Large intestine (tissue), 3 donors: Measurements from ENCODE around the gene DCDC2. TPM values are rescaled to one million over a fixed set of nuclear protein-coding genes. Genes with fewer than 3 reads are reported as not detected.
"Not testable (repeated sequence)": the region's sequence is repeated elsewhere in the genome, so short reads cannot be mapped to it uniquely, and the experiment has no call there.

Experiments
- DNase-seq, 2 donors: peaks; one replicate each; pipeline versions ENCODE4 v3.0.0 to v3.0.0-alpha.2; 2013
- H3K27ac ChIP-seq: one replicate; pipeline ENCODE4 v1.5.1; 2013; ENCODE audit warnings: low read length
- H3K27me3 ChIP-seq: 2 replicates; pipeline ENCODE4 v1.6.1; 2013; ENCODE audit warnings: low read length; ENCODE audit not compliant: control insufficient read depth, insufficient read depth
- H3K36me3 ChIP-seq: 2 replicates; pipeline ENCODE4 v1.6.1; 2013; ENCODE audit warnings: low read length; ENCODE audit not compliant: control insufficient read depth, insufficient read depth
- H3K4me1 ChIP-seq: one replicate; pipeline ENCODE4 v1.6.1; 2013; ENCODE audit warnings: low read length; ENCODE audit not compliant: control insufficient read depth, insufficient read depth
- H3K4me3 ChIP-seq: one replicate; pipeline ENCODE4 v1.5.1; 2013; ENCODE audit warnings: low read length
- H3K9me3 ChIP-seq: one replicate; pipeline ENCODE4 v1.6.1; 2013; ENCODE audit warnings: mild to moderate bottlenecking, low read depth, low read length, moderate library complexity; ENCODE audit not compliant: control insufficient read depth
- WGBS: methylation state at CpG from one replicate; pipeline ENCODE4 v1.1.5; 2013; ENCODE audit warnings: low lambda C conversion rate; ENCODE audit not compliant: insufficient coverage; 5-methylcytosine and 5-hydroxymethylcytosine counted together
- polyA plus RNA-seq: library from polyadenylated mRNA; unstranded; fragments of 120-200 nt; gene quantifications from one replicate; pipeline ENCODE4 v1.2.1, GENCODE V29; 2013

DCDC2 gene
- polyA plus RNA-seq, 1 donor = 8.3 TPM

DNA sequence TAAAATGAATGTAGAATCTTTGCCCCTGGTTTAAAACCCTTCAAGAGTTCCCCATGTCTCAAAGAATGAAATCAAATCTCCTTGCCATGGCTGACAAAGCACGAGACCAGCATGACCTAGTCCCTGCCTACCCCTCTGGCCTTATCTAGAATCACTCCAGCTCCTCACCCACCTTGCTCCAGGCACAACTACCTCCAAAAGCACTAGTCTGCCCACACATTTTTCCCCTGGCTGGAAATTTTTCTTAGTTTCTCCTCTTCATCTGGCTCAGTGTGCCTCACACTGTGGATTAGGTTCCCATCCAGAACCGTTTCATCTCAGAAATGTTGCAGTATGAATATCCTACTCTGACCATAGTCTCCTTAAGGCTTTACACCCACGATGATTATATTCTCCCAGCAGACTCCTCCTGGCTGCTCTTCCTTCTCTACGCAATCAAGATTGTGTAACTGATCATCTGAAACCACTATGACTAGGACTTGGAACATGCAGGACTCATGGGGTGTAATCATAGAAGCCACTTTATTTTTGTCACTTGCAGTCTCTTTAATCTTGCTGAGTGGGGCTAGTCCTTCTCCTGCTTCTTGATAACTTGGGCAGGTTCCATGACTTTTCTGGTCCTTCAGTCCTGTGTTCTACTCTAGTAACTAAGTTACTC lies 37.0 kb upstream of the DCDC2 start:
- no peak for DNase-seq
- H3K4me3 ChIP-seq = no peak overlapping the region
- H3K4me1 ChIP-seq = no peaks in the 10 kb centered on the region
- no peaks in the 10 kb centered on the region for H3K36me3 ChIP-seq
- no peaks in the 10 kb centered on the region for H3K27me3 ChIP-seq
- H3K27ac ChIP-seq = no peak overlapping the region
- no peaks in the 10 kb centered on the region for H3K9me3 ChIP-seq
- WGBS = no CpG with 5 or more reads among the region's 4 CpGs

DNA sequence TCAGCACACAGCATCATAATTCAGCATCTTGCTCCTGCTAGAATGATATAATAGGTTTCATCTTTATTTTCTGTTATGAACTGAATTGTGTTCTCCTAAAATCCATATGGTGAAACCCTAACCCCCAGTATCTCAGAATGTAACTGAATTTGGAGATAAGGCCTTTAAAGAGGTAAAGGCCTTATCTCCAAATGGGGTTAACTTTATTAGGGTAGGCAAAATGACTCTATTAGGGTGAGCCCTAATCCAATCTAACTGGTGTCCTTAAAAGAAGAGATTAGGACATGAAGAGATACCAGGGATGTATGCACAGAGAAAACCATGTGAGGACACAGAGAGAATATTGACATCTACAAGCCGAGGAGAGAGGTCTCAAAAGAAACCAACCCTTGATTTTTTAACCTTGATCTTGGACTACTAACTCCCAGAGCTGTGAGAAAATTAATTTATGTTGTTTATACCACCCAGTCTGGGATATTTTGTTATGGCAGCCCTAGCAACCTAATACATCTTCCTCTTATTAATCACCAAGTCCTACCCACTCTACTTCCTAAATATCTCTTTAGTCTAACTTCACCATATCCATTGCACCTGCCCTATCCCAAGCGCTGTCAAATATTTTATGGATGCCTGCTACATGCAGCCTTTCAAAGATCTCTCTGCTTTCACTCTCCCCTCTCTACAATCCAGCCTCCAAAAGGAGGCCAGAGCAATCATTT lies 36.4 kb upstream of the DCDC2 start:
- no peak overlapping the region for H3K27ac ChIP-seq
- H3K27me3 ChIP-seq = no peaks in the 10 kb centered on the region
- H3K4me3 ChIP-seq = no peak overlapping the region
- no peaks in the 10 kb centered on the region for H3K36me3 ChIP-seq
- WGBS = 40% methylated on average over 1 of the region's 2 CpGs
- H3K9me3 ChIP-seq = no peaks in the 10 kb centered on the region
- H3K4me1 ChIP-seq = no peaks in the 10 kb centered on the region
- no peak for DNase-seq

DNA sequence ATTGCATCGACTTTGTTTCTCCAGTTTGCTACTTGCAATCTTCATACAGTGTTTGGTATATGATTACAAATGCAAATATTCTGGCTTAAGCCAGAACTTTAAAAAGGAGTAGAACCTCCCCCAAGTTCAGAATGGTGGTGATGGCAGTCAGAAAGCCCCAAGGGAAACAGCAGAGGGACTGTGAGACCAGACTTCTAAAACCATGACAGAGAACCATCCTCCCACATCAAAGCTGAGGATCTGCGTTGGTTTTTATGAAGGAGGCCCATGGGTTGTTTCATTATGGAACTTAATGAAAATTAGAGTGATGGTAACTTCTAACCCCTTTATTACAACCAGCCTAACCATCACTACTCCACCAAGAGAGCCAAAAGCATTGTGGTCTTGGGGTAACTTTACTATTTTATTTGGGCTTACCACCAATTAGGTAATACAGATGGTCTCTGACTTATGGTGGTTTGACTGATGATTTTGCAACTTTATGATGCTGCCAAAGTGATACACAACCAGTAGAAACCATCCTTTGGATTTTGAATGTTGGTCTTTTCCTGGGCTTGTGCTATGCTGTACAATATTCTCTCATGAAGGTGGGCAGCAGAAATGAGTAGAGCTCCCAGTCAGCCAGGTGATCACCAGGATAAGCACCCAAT lies 34.0 kb upstream of the DCDC2 start:
- 100% methylated on average over 1 of the region's 2 CpGs for WGBS
- H3K36me3 ChIP-seq = no peaks in the 10 kb centered on the region
- H3K27ac ChIP-seq = no peak overlapping the region
- no peaks in the 10 kb centered on the region for H3K9me3 ChIP-seq
- no peak overlapping the region for H3K4me3 ChIP-seq
- no peaks in the 10 kb centered on the region for H3K4me1 ChIP-seq
- H3K27me3 ChIP-seq = no peaks in the 10 kb centered on the region
- DNase-seq = no peak

DNA sequence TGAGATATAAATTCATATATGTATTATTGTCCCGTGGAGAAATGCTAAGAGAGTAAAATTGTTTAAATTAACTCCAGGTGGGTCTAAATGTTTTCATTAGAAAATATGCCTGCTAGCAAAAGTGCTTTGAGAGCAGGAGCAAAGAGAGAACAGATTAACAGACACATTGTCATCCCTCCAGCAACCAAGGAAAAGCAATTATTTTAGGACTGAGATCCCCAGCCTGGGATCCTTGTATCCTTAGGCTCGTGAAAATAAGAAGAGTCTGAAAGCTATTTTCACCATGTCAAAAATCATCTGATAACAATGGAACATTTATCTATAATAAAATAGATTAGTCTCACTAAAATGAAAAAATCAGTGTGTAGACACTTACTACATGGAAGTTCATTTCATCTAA lies 33.3 kb upstream of the DCDC2 start:
- Histone ChIP-seq H3K27me3 (no peaks in the 10 kb centered on the region), H3K4me3 (no peak overlapping the region), H3K9me3 (no peaks in the 10 kb centered on the region), H3K4me1 (no peaks in the 10 kb centered on the region), H3K36me3 (no peaks in the 10 kb centered on the region), H3K27ac (no peak overlapping the region)
- no peak for DNase-seq
- WGBS = no CpG with 5 or more reads among the region's 2 CpGs

DNA sequence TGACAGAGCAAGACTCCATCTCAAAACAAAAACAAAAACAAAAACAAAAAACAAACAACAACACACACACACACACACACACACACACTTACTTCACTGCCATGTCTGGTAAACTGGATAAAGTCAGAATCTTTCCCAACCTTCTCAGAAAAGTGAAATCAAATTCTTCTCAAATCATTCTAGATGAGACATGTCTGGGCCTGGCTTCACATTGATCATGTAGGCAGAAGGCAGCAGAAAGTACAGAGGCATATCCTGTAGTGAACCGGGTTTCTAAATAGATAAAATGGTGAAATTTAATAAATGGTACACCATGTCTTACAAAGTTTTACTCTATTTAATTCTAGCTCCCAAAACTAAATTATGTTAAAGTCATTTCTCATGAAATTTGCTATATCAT lies 30.0 kb upstream of the DCDC2 start:
- H3K27ac ChIP-seq = no peak overlapping the region
- H3K4me1 ChIP-seq = peaks cover 6% of the 10 kb centered on the region
- WGBS = no CpG with 5 or more reads among the region's 1 CpG
- H3K4me3 ChIP-seq = no peak overlapping the region
- H3K36me3 ChIP-seq = no peaks in the 10 kb centered on the region
- no peak for DNase-seq
- H3K9me3 ChIP-seq = no peaks in the 10 kb centered on the region
- no peaks in the 10 kb centered on the region for H3K27me3 ChIP-seq

DNA sequence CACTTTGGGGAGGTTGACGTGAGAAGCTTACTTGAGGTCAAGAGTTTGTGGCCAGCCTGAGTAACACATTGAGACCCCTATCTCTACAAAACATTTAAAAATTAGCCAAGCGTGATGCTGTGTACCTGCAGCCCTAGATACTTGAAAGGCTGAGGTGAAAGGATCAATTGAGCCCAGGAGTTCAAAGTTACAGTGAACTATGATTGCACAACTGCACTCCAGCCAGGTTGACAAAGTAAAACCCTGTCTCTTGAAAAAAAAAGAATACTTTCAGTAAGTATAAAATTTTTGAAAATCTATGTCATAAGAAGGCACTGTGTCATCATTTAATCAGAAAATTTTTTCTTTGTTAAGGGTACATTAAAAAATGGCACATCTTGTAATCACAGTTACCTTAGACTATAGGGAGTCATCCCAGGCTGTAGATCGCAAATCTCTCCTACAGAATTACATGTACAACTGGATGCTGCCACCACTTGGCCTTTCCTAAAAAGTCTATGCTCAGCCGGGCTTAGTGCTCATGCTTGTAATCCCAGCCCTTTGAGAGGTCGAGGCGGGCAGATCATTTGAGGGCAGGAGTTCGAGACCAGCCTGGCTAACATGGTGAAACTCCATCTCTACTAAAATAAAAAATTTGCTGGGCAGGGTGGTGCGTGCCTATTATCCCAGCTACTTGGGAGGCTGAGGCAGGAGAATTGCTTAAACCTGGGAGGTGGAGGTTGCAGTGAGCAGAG lies 27.8 kb upstream of the DCDC2 start:
- Histone ChIP-seq H3K27ac (peak overlapping the region; percentile 41), H3K4me3 (no peak overlapping the region), H3K36me3 (no peaks in the 10 kb centered on the region), H3K27me3 (no peaks in the 10 kb centered on the region), H3K4me1 (peaks cover 6% of the 10 kb centered on the region), H3K9me3 (no peaks in the 10 kb centered on the region)
- WGBS = no CpG with 5 or more reads among the region's 8 CpGs
- DNase-seq = peak; percentile 21 to 73

DNA sequence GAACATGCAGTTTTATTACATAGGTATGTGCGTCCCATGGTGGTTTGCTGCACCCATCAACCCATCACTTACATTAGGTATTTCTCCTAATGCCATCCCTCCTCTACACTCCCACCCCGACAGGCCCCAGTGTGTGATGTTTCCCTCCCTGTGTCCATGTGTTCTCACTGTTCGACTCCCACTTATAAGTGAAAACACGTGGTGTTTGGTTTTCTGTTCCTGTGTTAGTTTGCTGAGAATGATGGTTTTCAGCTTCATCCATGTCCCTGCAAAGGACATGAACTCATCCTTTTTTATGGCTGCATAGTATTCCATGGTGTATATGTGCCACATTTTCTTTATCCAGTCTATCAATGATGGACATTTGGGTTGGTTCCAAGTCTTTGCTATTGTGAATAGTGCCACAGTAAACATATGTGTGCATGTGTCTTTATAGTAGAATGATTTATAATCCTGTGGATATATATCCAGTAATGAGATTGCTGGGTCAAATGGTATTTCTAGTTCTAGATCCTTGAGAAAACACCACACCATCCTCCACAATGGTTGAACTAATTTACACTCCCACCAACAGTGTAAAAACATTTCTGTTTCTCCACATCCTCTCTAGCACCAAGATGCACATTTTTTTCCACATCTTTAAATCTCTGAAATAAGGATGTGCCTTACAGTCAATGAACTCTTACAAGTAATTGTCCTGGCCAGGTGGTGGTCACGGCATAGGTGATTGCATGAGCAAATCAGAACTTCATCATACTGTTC lies 26.7 kb upstream of the DCDC2 start:
- H3K27ac ChIP-seq, H3K36me3 ChIP-seq, H3K4me3 ChIP-seq, H3K27me3 ChIP-seq, H3K4me1 ChIP-seq, DNase-seq, H3K9me3 ChIP-seq: not testable (repeated sequence)
- no CpG with 5 or more reads among the region's 5 CpGs for WGBS

DNA sequence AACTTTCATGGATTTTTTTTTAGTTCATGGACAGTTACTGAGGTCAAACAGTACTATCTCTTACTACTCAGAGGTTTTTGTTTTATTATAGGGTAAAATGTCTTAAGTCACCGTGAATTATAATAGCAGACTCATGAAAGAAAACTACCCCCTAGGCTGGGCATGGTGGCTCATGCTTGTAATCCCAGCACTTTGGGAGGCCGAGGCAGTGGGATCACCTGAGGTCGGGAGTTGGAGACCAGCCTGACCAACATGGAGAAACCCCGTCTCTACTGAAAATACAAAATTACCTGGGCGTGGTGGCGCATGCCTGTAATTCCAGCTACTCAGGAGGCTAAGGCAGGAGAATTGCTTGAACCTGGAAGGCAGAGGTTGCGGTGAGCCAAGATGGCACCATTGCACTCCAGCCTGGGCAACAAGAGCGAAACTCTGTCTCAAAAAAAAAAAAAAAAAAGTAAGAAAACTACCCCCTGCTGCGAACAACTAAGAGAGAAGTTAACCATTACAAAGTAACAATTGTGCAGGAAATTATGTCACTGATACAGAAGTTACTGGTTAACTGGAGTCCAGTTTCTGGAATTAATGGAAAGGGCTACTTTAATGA lies 25.1 kb upstream of the DCDC2 start:
- not testable (repeated sequence) for H3K4me1 ChIP-seq, H3K9me3 ChIP-seq, H3K27me3 ChIP-seq, H3K36me3 ChIP-seq
- Histone ChIP-seq H3K27ac (peak overlapping the region; percentile 64), H3K4me3 (peak overlapping the region; percentile 32)
- DNase-seq = peak; percentile 16 to 73
- WGBS = no CpG with 5 or more reads among the region's 9 CpGs

DNA sequence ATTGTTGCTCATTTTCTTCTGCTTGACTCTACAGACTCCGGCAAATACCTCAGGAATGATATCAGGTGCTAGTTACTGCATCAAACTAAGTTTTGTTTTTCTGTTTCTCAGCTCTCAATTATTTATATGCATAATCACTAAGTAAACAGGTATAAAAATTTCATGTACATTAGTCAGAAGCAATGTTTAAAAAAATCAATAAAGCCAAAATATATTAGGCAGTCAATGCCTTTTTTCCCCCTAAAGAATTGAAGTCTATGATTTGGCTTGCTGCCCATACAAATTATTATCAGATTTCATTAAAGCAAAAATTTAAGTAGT lies 24.3 kb upstream of the DCDC2 start:
- no CpG with 5 or more reads among the region's 1 CpG for WGBS
- no peak for DNase-seq
- no peaks in the 10 kb centered on the region for H3K9me3 ChIP-seq
- peaks cover 6% of the 10 kb centered on the region for H3K4me1 ChIP-seq
- H3K27me3 ChIP-seq = no peaks in the 10 kb centered on the region
- peak overlapping the region; percentile 64 for H3K27ac ChIP-seq
- H3K4me3 ChIP-seq = peak overlapping the region; percentile 32
- no peaks in the 10 kb centered on the region for H3K36me3 ChIP-seq
